IMR-90 (cell line): ENCODE data around the gene SPTLC3. TPM values are rescaled to one million over a fixed set of nuclear protein-coding genes. Genes with fewer than 3 reads are reported as not detected.

Source experiments
- ATAC-seq: fragments of 200-7000 bp; cut with Tn5 transposase; 2 replicates; pipeline ENCODE4 v1.9.1; 2020; ENCODE audit warnings: low read depth, mild to moderate bottlenecking, moderate library complexity
- BruUV-seq: library from RNA; stranded (reverse); fragments of 400-500 nt; replicated peaks from 2 replicates; lab custom pipeline; 2021; lab: Mats Ljungman, UMichigan
- CTCF ChIA-PET: fragments of 300-600 bp; formaldehyde crosslinking; extraction: SDS; loops from one replicate; lab custom pipeline; 2021; ENCODE audit warnings: antibody characterized with exemption; lab: Yijun Ruan, JAX
- POLR2A ChIA-PET: fragments of 300-600 bp; sonication (Branson Sonifier 250); formaldehyde crosslinking; loops from one replicate; lab custom pipeline; 2022; ENCODE audit warnings: antibody characterized with exemption; ENCODE audit not compliant: unreplicated experiment; lab: Charles Lee
- DNase-seq: peaks from one replicate; pipeline ENCODE4 v3.0.0; 2013
- H2AFZ ChIP-seq: replicated peaks from 2 replicates; pipeline ENCODE3; 2013; ENCODE audit warnings: low read length, mild to moderate bottlenecking; ENCODE audit not compliant: poor library complexity
- H2AK5ac ChIP-seq: 2 replicates; pipeline ENCODE4 v1.6.1; 2013; ENCODE audit warnings: low read depth, low read length, inconsistent platforms
- H2AK9ac ChIP-seq: replicated peaks from 2 replicates; pipeline ENCODE3; 2013; ENCODE audit warnings: mild to moderate bottlenecking, low read depth, low read length, moderate library complexity; ENCODE audit not compliant: poor library complexity
- H2BK120ac ChIP-seq: 2 replicates; pipeline ENCODE4 v1.6.1; 2013; ENCODE audit warnings: low read depth, low read length, inconsistent platforms
- H2BK15ac ChIP-seq: 3 replicates; pipeline ENCODE4 v1.6.1; 2013; ENCODE audit warnings: low read depth, low read length, inconsistent platforms
- H2BK20ac ChIP-seq: 2 replicates; pipeline ENCODE4 v1.6.1; 2013; ENCODE audit warnings: low read depth, mild to moderate bottlenecking, inconsistent platforms, low read length, moderate library complexity
- H2BK5ac ChIP-seq: 2 replicates; pipeline ENCODE4 v1.6.1; 2013; ENCODE audit warnings: mild to moderate bottlenecking, low read depth, low read length, inconsistent platforms; ENCODE audit not compliant: poor library complexity, severe bottlenecking
- H3K14ac ChIP-seq: replicated peaks from 2 replicates; pipeline ENCODE4 v1.6.1; 2013; ENCODE audit warnings: low read depth, low read length, inconsistent platforms
- H3K18ac ChIP-seq: 2 replicates; pipeline ENCODE4 v1.6.1; 2013; ENCODE audit warnings: low read depth, low read length, control low read depth
- H3K23ac ChIP-seq: 2 replicates; pipeline ENCODE4 v1.6.1; 2013; ENCODE audit warnings: low read depth, low read length, inconsistent platforms
- H3K27ac ChIP-seq: 2 replicates; pipeline ENCODE4 v1.5.1; 2013; ENCODE audit warnings: mild to moderate bottlenecking, control low read depth, low read length; ENCODE audit not compliant: insufficient read depth
- H3K27me3 ChIP-seq: 2 replicates; pipeline ENCODE4 v1.6.1; 2013; ENCODE audit warnings: low read length; ENCODE audit not compliant: control insufficient read depth, insufficient read depth
- H3K36me3 ChIP-seq: 2 replicates; pipeline ENCODE4 v1.6.1; 2013; ENCODE audit warnings: low read length, mixed read lengths; ENCODE audit not compliant: control insufficient read depth, insufficient read depth
- H3K4ac ChIP-seq: 2 replicates; pipeline ENCODE4 v1.6.1; 2013; ENCODE audit warnings: low read depth, low read length, inconsistent platforms
- H3K4me1 ChIP-seq: 2 replicates; pipeline ENCODE4 v1.6.1; 2013; ENCODE audit warnings: low read length, mixed read lengths; ENCODE audit not compliant: control insufficient read depth, insufficient read depth
- H3K4me2 ChIP-seq: 2 replicates; pipeline ENCODE4 v1.6.1; 2013; ENCODE audit warnings: low read depth, mild to moderate bottlenecking, control low read depth, low read length, moderate library complexity
- H3K4me3 ChIP-seq: 2 replicates; pipeline ENCODE4 v1.5.1; 2013; ENCODE audit warnings: low read depth, mild to moderate bottlenecking, control low read depth, low read length, moderate library complexity; ENCODE audit not compliant: insufficient read depth
- H3K56ac ChIP-seq: 2 replicates; pipeline ENCODE4 v1.6.1; 2013; ENCODE audit warnings: low read length, inconsistent platforms; ENCODE audit not compliant: insufficient read depth; ENCODE audit errors: extremely low read depth
- H3K79me1 ChIP-seq, 2 experiments: 2 replicates each; pipeline ENCODE4 v1.6.1; 2013; ENCODE audit warnings: low read length in 2 of 2, inconsistent platforms in 1 of 2, low read depth in 1 of 2
- H3K9ac ChIP-seq: 2 replicates; pipeline ENCODE4 v1.6.1; 2013; ENCODE audit warnings: low read depth, low read length, control low read depth
- H3K9me1 ChIP-seq: 2 replicates; pipeline ENCODE4 v1.6.1; 2013; ENCODE audit warnings: low read length, inconsistent platforms; ENCODE audit not compliant: insufficient read depth
- H3K9me3 ChIP-seq: 2 replicates; pipeline ENCODE4 v1.6.1; 2013; ENCODE audit warnings: low read length; ENCODE audit not compliant: control insufficient read depth, insufficient read depth
- H4K20me1 ChIP-seq: 2 replicates; pipeline ENCODE4 v1.6.1; 2013; ENCODE audit warnings: low read length, inconsistent platforms; ENCODE audit not compliant: insufficient read depth
- H4K5ac ChIP-seq: 2 replicates; pipeline ENCODE4 v1.6.1; 2013; ENCODE audit warnings: mild to moderate bottlenecking, low read depth, low read length, control low read depth
- H4K8ac ChIP-seq, 2 experiments: 2 replicates each; pipeline ENCODE4 v1.6.1; 2013; ENCODE audit warnings: low read depth in 2 of 2, low read length in 2 of 2, control low read depth in 1 of 2, inconsistent platforms in 1 of 2
- H4K91ac ChIP-seq: 2 replicates; pipeline ENCODE4 v1.6.1; 2013; ENCODE audit warnings: low read depth, low read length, inconsistent platforms; ENCODE audit not compliant: insufficient read depth
- BHLHE40 ChIP-seq: fragments of 150-350 bp; IDR thresholded peaks from 2 replicates; pipeline ENCODE4 v1.6.1; 2016; ENCODE audit warnings: mild to moderate bottlenecking, low read depth, low read length
- CHD1 ChIP-seq: IDR thresholded peaks from 2 replicates; pipeline ENCODE4 v1.6.1; 2012; ENCODE audit warnings: low read depth, low read length, improper control_type of control experiment
- FOS ChIP-seq: fragments of 150-350 bp; IDR thresholded peaks from 2 replicates; pipeline ENCODE4 v1.6.1; 2016; ENCODE audit warnings: low read depth, low read length
- MAFK ChIP-seq: IDR thresholded peaks from 2 replicates; pipeline ENCODE4 v1.6.1; 2012; ENCODE audit warnings: low read depth, low read length, improper control_type of control experiment
- MAZ ChIP-seq: IDR thresholded peaks from 2 replicates; pipeline ENCODE4 v1.6.1; 2012; ENCODE audit warnings: low read depth, mild to moderate bottlenecking, low read length, improper control_type of control experiment, moderate library complexity, borderline replicate concordance
- MXI1 ChIP-seq: IDR thresholded peaks from 2 replicates; pipeline ENCODE4 v1.6.1; 2012; ENCODE audit warnings: low read depth, mild to moderate bottlenecking, low read length, moderate library complexity, borderline replicate concordance
- NFE2L2 ChIP-seq: fragments of 150-350 bp; IDR thresholded peaks from 2 replicates; pipeline ENCODE4 v1.6.1; 2016; ENCODE audit warnings: low read depth, mild to moderate bottlenecking, low read length
- POLR2A ChIP-seq: IDR thresholded peaks from 2 replicates; pipeline ENCODE4 v1.6.1; 2012; ENCODE audit warnings: mild to moderate bottlenecking, low read depth, low read length
- RAD21 ChIP-seq: IDR thresholded peaks from 2 replicates; pipeline ENCODE4 v1.6.1; 2012; ENCODE audit warnings: low read length, improper control_type of control experiment
- RFX5 ChIP-seq: IDR thresholded peaks from 2 replicates; pipeline ENCODE4 v1.8.0; 2012; ENCODE audit warnings: low read depth, mild to moderate bottlenecking, low read length, moderate library complexity
- SMC3 ChIP-seq: fragments of 150-350 bp; IDR thresholded peaks from 2 replicates; pipeline ENCODE4 v1.6.1; 2016; ENCODE audit warnings: low read depth, mild to moderate bottlenecking, antibody characterized with exemption, low read length, moderate library complexity
- USF2 ChIP-seq: fragments of 150-350 bp; IDR thresholded peaks from 2 replicates; pipeline ENCODE4 v1.6.1; 2017; ENCODE audit warnings: mild to moderate bottlenecking, antibody characterized with exemption, low read length, low read depth
- WGBS, 2 experiments: methylation state at CpG; one replicate each; pipeline versions ENCODE4 v1.1.5 to v1.1.7; 2013; ENCODE audit warnings: missing lambda C conversion rate in 2 of 2; ENCODE audit not compliant: insufficient read length in 1 of 2; ENCODE audit errors: extremely low coverage in 2 of 2; 5-methylcytosine and 5-hydroxymethylcytosine counted together
- dilution Hi-C: fragments of 300-500 bp; cut with HindIII; formaldehyde crosslinking; loops from one replicate; pipeline ENCODE4 v1.14.3; 2018; ENCODE audit warnings: low sequenced_read_pairs; ENCODE audit not compliant: unreplicated experiment
- in situ Hi-C: fragments of 300-500 bp; cut with MboI; formaldehyde crosslinking; loops from 3 replicates; pipeline ENCODE4 v1.14.3; 2019; ENCODE audit warnings: low sequenced_read_pairs, inconsistent platforms, mixed read lengths
- intact Hi-C: fragments of 100-400 bp; cut with micrococcal nuclease; formaldehyde crosslinking; loops from 2 replicates; pipeline ENCODE4 v1.10.0; 2022
- polyA plus RNA-seq, 3 experiments: library from polyadenylated mRNA; depleted of rRNA; stranded (reverse); fragments of >200 nt; gene quantifications; 2 replicates each; pipeline ENCODE4 v1.2.3, GENCODE V29; 2012; ENCODE audit warnings: low replicate concordance in 1 of 3
- total RNA-seq: library from RNA; depleted of rRNA; stranded (reverse); fragments of >200 nt; gene quantifications from 2 replicates; pipeline ENCODE4 v1.2.3, GENCODE V29; 2012

SPTLC3 gene
- total and polyA plus RNA-seq, 2 of the 4 experiments (the other 2 are of a cell fraction): 0.44 to 1.6 TPM

- no peak overlapping the region for H2AK9ac ChIP-seq
- H3K23ac ChIP-seq: no peak overlapping the region
- no peak overlapping the region for H2BK20ac ChIP-seq
- intact Hi-C loops (no loop called here), dilution Hi-C loops (no loop called here), in situ Hi-C loops (loop anchor here (5.0 kb wide), 1 partner anchor 46 kb away; no protein-coding TSS in a partner anchor)
- H3K79me1 ChIP-seq: no peaks in the 10 kb centered on the region
- H3K56ac ChIP-seq: no peak overlapping the region
- no peak overlapping the region for H3K9ac ChIP-seq
- WGBS, 2 experiments: no CpG with 5 or more reads among the region's 4 CpGs
- CTCF ChIA-PET: interaction anchor here (1.2 to 1.5 kb wide), 2 partner anchors 10 to 43 kb away, joined by 3 read pairs; no protein-coding TSS in a partner anchor
- H2BK5ac ChIP-seq: no peak overlapping the region
- no peak overlapping the region for H2AK5ac ChIP-seq
- no TSS peak for BruUV-seq
- H4K20me1 ChIP-seq: no peaks in the 10 kb centered on the region
- H3K9me3 ChIP-seq: no peaks in the 10 kb centered on the region
- H4K91ac ChIP-seq: no peak overlapping the region
- H3K4me2 ChIP-seq: no peak overlapping the region
- no peak overlapping the region for H2BK120ac ChIP-seq
- no peak for ATAC-seq
- H2BK15ac ChIP-seq: no peak overlapping the region
- no peak overlapping the region for H3K4me3 ChIP-seq
- no peak for DNase-seq
- H3K27me3 ChIP-seq: peaks cover 2% of the 10 kb centered on the region
- TF ChIP-seq FOS (no peak), CHD1 (no peak), USF2 (no peak), MAFK (no peak), MAZ (no peak), MXI1 (no peak), BHLHE40 (no peak), RFX5 (no peak), POLR2A (no peak), RAD21 (no peak), NFE2L2 (no peak), SMC3 (no peak)
- POLR2A ChIA-PET: no interaction called here
- no peaks in the 10 kb centered on the region for H3K9me1 ChIP-seq
- H3K4me1 ChIP-seq: no peaks in the 10 kb centered on the region; the same call in 1 of the 2 replicates
- H3K4ac ChIP-seq: no peak overlapping the region
- no peak overlapping the region for H3K18ac ChIP-seq
- no peak overlapping the region for H2AFZ ChIP-seq
- no peaks in the 10 kb centered on the region for H3K36me3 ChIP-seq
- no peak overlapping the region for H4K5ac ChIP-seq
- H4K8ac ChIP-seq: no peak overlapping the region
- no peak overlapping the region for H3K27ac ChIP-seq
- no peak overlapping the region for H3K14ac ChIP-seq
Observed at GRCh38 chr20:12968472-12968871, 40.3 kb upstream of the SPTLC3 start.
